Measurements from ENCODE around the gene NDRG3. TPM values are rescaled to one million over a fixed set of nuclear protein-coding genes. Genes with fewer than 3 reads are reported as not detected.
"Not testable (repeated sequence)": the region's sequence is repeated elsewhere in the genome, so short reads cannot be mapped to it uniquely, and the experiment has no call there.

Gene NDRG3
- total RNA-seq, 1 experiment from 2014 or later, result 52.3 TPM

- DNase-seq (ENCODE audit: low read depth), result no peak
These were observed 14.8 kb upstream of the NDRG3 start for GRCh38 chr20:36760647-36761046.

GRCh38 chr20:36758276-36758675 is 12.4 kb upstream of the NDRG3 start:
- DNase-seq (ENCODE audit: low read depth), result no peak

GRCh38 chr20:36756496-36756895 is 10.6 kb upstream of the NDRG3 start:
- no peak for DNase-seq (ENCODE audit: low read depth)

GRCh38 chr20:36754656-36755222 is 8.8 kb upstream of the NDRG3 start:
- DNase-seq (ENCODE audit: low read depth), result peak; percentile 78

GRCh38 chr20:36752582-36752981 is 6.7 kb upstream of the NDRG3 start:
- DNase-seq (ENCODE audit: low read depth), result no peak

GRCh38 chr20:36745234-36745926 is 510 bp downstream of the NDRG3 start:
- peak; percentile 22 for DNase-seq (ENCODE audit: low read depth)

- peak; percentile 68 for DNase-seq (ENCODE audit: low read depth)
These were observed 1.1 kb downstream of the NDRG3 start for GRCh38 chr20:36744764-36745191.

GRCh38 chr20:36744243-36744642 is 1.6 kb downstream of the NDRG3 start:
- no peak for DNase-seq (ENCODE audit: low read depth)

- DNase-seq (ENCODE audit: low read depth), result no peak
These were observed 3.3 kb downstream of the NDRG3 start for GRCh38 chr20:36742558-36742957.

GRCh38 chr20:36741072-36741471 is 4.8 kb downstream of the NDRG3 start:
- no peak for DNase-seq (ENCODE audit: low read depth)

- DNase-seq (ENCODE audit: low read depth), result no peak
These were observed 8.7 kb downstream of the NDRG3 start for GRCh38 chr20:36737183-36737499.

- no peak for DNase-seq (ENCODE audit: low read depth)
These were observed 9.3 kb downstream of the NDRG3 start for GRCh38 chr20:36736451-36737182.

- no peak for DNase-seq (ENCODE audit: low read depth)
These were observed 13.4 kb downstream of the NDRG3 start for GRCh38 chr20:36732456-36732855.

GRCh38 chr20:36728986-36729385 is 16.9 kb downstream of the NDRG3 start:
- no peak for DNase-seq (ENCODE audit: low read depth)

GRCh38 chr20:36726168-36726567 is 19.7 kb downstream of the NDRG3 start:
- DNase-seq (ENCODE audit: low read depth), result no peak

GRCh38 chr20:36720510-36720909 is 25.4 kb downstream of the NDRG3 start:
- peak; percentile 34 for DNase-seq (ENCODE audit: low read depth)

GRCh38 chr20:36717657-36718056 is 28.2 kb downstream of the NDRG3 start:
- DNase-seq (ENCODE audit: low read depth), result peak; percentile 10

- no peak for DNase-seq (ENCODE audit: low read depth)
These were observed 28.9 kb downstream of the NDRG3 start for GRCh38 chr20:36717021-36717420.

- DNase-seq (ENCODE audit: low read depth), result no peak
These were observed 33.1 kb downstream of the NDRG3 start for GRCh38 chr20:36712775-36713174.

GRCh38 chr20:36709126-36709525 is 36.8 kb downstream of the NDRG3 start:
- DNase-seq (ENCODE audit: low read depth), result no peak

- no peak for DNase-seq (ENCODE audit: low read depth)
These were observed 42.4 kb downstream of the NDRG3 start for GRCh38 chr20:36703530-36703929.

- no peak for DNase-seq (ENCODE audit: low read depth)
These were observed 45.5 kb downstream of the NDRG3 start for GRCh38 chr20:36700438-36700837.

GRCh38 chr20:36695467-36695866 is 50.4 kb downstream of the NDRG3 start:
- DNase-seq (ENCODE audit: low read depth), result not testable (repeated sequence)
